GM18511 (cell line): Measurements from ENCODE around the gene RDH14.

Experiments
- ATAC-seq: cut with Tn5 transposase; IDR thresholded peaks from one replicate; pipeline ENCODE4 v1.9.1; 2021; ENCODE audit warnings: mild to moderate bottlenecking, moderate library complexity; ENCODE audit not compliant: unreplicated experiment

The RDH14 gene, protein sequence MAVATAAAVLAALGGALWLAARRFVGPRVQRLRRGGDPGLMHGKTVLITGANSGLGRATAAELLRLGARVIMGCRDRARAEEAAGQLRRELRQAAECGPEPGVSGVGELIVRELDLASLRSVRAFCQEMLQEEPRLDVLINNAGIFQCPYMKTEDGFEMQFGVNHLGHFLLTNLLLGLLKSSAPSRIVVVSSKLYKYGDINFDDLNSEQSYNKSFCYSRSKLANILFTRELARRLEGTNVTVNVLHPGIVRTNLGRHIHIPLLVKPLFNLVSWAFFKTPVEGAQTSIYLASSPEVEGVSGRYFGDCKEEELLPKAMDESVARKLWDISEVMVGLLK

DNA sequence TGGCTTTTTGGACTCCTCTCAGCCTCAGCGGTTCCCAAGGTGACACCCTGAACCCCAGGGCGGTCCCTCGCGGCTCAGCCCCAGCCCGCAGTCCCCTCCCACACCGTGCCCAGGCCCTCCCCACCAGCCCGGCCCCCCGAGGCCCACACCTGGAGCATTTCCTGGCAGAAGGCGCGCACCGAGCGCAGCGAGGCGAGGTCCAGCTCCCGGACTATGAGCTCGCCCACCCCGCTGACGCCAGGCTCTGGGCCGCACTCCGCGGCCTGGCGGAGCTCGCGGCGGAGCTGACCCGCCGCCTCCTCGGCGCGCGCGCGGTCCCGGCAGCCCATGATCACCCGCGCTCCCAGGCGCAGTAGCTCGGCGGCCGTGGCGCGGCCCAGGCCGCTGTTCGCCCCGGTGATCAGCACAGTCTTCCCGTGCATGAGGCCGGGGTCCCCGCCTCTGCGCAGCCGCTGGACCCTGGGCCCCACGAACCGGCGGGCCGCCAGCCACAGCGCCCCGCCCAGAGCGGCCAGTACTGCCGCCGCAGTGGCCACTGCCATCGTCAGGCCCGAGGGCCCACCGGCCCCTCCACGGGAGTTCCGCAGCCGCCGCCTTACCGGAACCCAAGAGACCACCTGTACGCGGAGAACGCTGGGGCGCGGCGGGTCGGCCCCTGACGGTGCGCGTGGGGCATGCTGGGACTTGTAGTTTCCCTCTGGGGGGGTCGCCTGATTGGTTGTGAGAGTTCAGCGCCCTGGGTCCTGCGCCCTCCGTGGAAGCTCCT is at the start of gene RDH14:
Gene RDH14, minus strand, starts transcription at position 623 of the 766 bp plus-strand sequence. Its CDS starts 81 bp downstream, at position 542.
- ATAC-seq: peak; percentile 95

DNA sequence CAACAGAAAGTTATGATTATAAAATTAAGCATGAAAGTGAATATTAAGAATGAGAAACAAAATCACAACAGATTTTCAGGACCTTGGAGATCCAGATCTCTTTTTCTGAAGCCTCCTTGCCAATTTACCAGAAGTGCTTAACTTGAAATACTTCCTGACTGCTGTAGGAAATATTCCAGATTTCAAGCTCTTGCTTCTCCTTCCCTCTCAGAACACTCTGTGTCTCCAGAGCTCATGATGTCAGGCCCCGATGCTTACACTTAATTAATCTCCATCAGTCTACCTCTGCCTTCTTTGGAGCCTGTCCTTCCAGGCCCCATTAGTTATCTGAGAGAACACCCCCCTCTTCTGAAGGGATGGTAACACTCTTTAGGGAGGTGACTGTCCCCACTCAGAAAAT is 49.6 kb upstream of the RDH14 start:
- ATAC-seq: no peak

- no peak for ATAC-seq
These were observed 44.7 kb upstream of the RDH14 start for GRCh38 chr2:18605115-18605514.

DNA sequence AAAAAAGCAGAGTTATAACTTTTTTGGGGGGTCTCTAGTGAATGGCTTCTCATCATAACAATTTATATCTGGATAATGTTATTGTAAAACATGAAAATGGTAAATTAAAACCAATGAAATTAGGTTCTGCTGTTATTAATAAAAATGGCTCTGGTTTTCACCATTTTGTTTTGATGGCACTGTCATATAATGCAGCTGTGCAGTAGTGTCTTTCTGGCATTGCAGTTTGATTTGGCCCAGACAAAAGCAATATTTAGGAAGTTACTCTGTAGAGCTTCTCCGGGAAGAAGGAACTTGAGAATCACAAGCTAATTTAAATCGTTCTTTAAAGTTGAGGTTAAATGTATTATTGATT is 44.1 kb upstream of the RDH14 start:
- no peak for ATAC-seq

DNA sequence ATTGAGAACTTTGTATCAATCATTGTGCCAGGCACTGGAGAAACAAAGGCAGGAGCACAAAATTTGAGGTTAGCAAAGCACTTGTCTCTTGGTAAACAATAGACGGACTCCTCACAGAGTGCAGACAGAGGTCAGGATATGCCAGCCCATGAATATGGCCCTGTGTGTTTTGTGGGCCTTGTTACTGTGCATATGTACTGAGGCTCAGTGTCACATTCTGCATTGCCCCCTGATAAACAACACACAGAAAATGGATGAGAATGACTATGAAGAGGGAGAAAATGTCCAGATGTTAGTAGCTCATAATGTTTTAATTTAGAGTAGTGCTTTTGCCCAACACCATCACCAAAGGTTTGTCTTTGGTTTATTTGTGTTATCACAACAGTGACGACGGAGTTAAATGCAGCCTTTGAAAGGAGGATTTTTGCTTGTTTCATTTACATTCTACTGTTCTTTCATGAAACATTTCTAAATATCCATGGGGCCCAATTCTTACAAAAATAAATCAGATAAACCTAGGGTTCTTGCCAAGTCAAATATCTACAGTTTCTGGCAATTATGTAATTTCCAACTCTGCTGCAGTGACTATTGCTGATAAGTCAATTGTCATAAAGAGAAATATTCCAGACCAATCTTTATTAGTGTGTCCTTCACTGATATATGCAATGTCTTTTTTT is 43.5 kb upstream of the RDH14 start:
- ATAC-seq: no peak

DNA sequence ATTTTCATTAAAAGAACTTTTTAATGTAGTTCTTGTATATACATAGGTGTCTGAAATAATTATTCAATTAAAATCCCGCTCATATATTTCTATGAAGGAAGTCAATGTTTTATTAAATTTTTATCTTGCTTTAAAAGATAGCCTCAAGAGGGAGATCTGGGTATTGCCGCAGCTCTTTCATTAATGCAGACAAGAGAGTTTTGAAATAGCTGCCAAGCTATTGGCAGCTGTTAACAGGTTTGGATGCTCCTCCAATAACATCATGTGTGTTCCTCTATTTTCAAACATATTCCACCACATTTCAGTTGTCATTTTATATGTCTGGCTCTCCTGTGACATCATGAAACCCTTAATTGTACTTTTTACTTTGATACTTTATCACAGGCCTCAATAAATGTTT is 41.8 kb upstream of the RDH14 start:
- ATAC-seq: no peak

DNA sequence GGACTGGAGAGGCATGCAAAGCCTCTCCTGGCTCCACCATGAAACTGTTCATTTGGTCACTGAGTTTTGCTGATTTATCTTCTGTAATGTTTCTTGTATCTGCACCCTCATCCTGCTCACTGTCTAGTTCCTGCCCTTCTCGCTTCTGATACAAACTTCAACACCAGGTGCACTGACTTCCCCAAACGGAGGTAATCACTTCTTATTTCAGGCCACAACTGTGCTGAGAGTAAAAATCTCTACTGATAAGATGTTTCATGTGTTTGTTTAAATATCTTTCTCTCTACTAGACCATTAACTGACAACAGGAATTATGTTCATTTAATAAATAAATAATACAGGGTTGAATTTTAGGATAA is 39.8 kb upstream of the RDH14 start:
- ATAC-seq: no peak

GRCh38 chr2:18599509-18600254 is 39.2 kb upstream of the RDH14 start:
- ATAC-seq: no peak

DNA sequence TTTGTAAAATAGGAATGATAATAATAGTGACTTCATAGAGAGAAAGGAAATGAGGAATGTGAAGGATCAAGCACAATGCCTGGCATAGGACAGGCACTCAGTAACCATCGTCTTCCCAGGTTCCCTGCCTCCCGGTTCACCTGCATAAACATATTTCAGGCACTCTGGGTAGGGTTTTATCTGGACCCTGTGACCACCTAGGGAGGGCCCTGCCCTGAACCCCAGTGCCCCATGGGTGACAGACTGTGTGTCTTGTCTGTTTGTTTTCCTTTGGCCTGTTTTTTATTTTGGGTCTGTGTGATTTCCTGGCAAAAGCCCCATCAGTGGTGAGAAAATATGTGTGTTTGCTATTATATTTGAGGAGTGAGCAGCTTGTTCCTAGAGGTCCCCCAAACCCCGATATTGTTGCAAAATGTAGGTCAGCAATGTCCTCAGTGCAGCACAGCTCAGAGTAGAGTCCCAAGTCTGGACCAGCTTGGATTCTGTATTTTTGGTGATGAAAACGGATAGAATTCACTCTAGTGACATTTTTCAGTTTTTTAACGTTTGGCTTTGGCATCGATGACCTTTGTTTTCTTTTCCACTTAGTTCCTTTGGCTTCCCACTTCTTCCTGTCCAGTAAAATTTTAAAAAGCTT is 38.5 kb upstream of the RDH14 start:
- ATAC-seq: no peak

DNA sequence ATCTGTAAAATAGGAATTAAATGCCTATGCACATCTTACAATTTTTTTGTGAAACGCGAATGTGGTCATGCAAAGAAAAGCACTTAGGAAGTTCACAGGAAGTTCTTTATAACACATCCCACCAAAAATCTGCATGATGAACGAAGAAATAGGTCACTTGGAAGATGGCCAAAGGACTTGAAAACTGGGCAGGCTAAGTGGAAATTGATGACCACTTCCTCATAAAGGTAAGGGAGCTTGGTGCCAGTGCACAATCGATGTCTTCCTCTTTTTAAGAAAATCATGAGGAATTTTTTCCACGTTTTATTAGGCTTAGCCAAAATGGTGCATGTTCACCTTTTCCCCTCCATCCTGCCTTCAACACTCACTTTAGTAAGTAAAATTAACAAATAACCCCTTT is 37.2 kb upstream of the RDH14 start:
- no peak for ATAC-seq

DNA sequence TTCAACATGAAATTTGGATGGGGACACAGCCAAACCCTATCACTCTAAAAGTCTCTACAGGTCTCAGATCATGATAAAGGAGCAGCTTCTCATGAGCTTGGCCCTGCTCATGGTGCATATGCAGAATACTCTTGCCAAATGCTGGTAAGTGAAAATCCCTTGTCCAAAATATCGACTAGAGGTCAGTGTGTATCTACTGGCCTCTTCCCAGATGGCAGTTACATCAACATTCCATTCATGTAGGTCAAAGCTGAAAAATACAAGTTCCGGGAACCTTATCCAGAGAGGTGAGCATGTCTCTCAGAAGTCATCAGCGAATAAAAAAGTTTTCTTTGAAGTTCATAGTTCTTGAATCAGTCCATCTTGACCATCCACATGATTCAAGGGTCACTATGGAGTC is 36.5 kb upstream of the RDH14 start:
- no peak for ATAC-seq

DNA sequence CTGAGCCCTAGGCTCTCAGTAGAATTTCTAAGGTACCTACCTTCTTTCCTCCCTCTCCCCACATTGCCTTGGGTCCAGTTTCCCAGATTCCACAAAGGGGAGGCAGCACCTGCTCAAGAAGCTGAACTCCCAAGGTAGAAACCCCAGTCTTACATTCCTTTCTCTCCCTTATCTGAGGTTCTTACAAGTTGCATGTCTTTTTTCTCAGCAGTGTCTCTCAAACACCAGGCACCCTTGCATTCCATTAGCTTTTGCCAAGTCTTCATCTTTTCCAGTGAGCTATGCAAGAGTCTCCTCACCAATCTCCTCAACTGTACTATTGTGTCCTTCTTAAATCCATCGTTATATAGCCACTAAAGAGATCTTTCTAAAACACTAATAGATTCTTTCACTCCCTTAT is 33.0 kb upstream of the RDH14 start:
- ATAC-seq: no peak

GRCh38 chr2:18592372-18592771 is 31.9 kb upstream of the RDH14 start:
- no peak for ATAC-seq

- ATAC-seq: no peak
These were observed 28.9 kb upstream of the RDH14 start, which contains the start of gene NT5C1B for GRCh38 chr2:18589354-18589753. Gene NT5C1B (minus strand): TSS chr2:18589569. CDS start chr2:18589468, 101 bp downstream.

GRCh38 chr2:18588802-18589201 is 28.3 kb upstream of the RDH14 start:
- ATAC-seq: no peak

- ATAC-seq: no peak
These were observed 27.6 kb upstream of the RDH14 start for GRCh38 chr2:18588049-18588448.

DNA sequence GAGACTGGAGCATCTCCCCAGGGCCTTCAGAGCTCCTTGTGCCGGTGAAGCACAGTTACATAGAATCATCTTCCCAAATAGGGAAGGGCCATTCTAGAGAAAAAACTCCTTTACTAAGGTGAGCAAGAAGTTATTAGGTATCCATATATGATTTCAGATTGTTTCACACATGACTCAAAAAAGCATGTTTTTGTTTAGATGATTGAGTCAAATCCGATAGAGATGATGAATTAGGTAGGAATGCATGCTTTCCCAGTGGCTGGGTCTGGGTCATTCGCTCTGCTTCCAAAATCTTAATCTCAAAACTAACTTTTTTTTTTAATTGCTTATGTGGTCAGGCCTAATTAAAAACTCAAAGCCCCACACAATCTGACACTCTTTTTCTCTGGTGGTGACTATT is 25.1 kb upstream of the RDH14 start:
- ATAC-seq: no peak

GRCh38 chr2:18584608-18584954 is 24.1 kb upstream of the RDH14 start:
- ATAC-seq: no peak

GRCh38 chr2:18583905-18584607 is 23.6 kb upstream of the RDH14 start:
- no peak for ATAC-seq

DNA sequence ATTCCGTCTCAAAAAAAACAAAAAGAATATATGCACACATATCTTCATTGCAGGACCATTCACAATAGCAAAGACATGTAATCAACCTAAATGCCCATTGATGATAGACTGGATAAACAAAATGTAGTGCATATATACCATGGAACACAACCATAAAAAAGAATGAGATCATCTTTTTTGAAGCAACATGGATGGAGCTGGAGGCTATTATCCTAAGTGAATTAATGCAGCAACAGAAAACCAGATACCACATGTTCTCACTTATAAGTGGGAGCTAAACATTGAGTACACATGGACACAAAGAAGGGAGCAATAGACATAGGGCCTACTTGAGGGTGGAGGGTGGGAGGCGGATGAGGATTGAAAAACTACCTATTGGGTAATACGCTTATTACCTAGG is 20.2 kb upstream of the RDH14 start:
- no peak for ATAC-seq
